Adipocyte (in vitro differentiated cells): ENCODE data around the gene TRPM5.

Experiments used
- DNase-seq: peaks from one replicate; pipeline ENCODE4 v3.0.0-alpha.2; 2015; ENCODE audit warnings: low read depth
- H3K27me3 ChIP-seq: replicated peaks from 2 replicates; pipeline ENCODE4 v1.7.0; 2013; ENCODE audit warnings: mild to moderate bottlenecking, low read length, moderate library complexity; ENCODE audit not compliant: control insufficient read depth, insufficient read depth
- H3K36me3 ChIP-seq: 2 replicates; pipeline ENCODE4 v1.7.0; 2013; ENCODE audit warnings: low read length, mild to moderate bottlenecking, moderate library complexity; ENCODE audit not compliant: control insufficient read depth, insufficient read depth, severe bottlenecking
- H3K4me1 ChIP-seq: 2 replicates; pipeline ENCODE4 v1.7.0; 2013; ENCODE audit warnings: mild to moderate bottlenecking, low read length, moderate library complexity; ENCODE audit not compliant: control insufficient read depth, insufficient read depth
- H3K4me3 ChIP-seq: 2 replicates; pipeline ENCODE4 v1.7.0; 2013; ENCODE audit warnings: mild to moderate bottlenecking, low read length, moderate library complexity
- H3K9ac ChIP-seq: 2 replicates; pipeline ENCODE4 v1.7.0; 2013; ENCODE audit warnings: mild to moderate bottlenecking, low read length, moderate library complexity
- H3K9me3 ChIP-seq: 2 replicates; pipeline ENCODE4 v1.7.0; 2013; ENCODE audit warnings: mild to moderate bottlenecking, low read length, moderate library complexity; ENCODE audit not compliant: control insufficient read depth

The TRPM5 gene

GRCh38 chr11:2449548-2450320 is 5.4 kb upstream of the TRPM5 start:
- peaks cover 4% of the 10 kb centered on the region for H3K9me3 ChIP-seq
- no peak overlapping the region for H3K4me3 ChIP-seq
- no peaks in the 10 kb centered on the region for H3K36me3 ChIP-seq
- H3K9ac ChIP-seq, result no peak overlapping the region
- DNase-seq, result no peak
- no peaks in the 10 kb centered on the region for H3K4me1 ChIP-seq
- peaks cover 62% of the 10 kb centered on the region for H3K27me3 ChIP-seq

- H3K27me3 ChIP-seq, result peaks cover 53% of the 10 kb centered on the region
- peaks cover 4% of the 10 kb centered on the region for H3K9me3 ChIP-seq
- DNase-seq, result no peak
- no peak overlapping the region for H3K4me3 ChIP-seq
- H3K9ac ChIP-seq, result no peak overlapping the region
- H3K4me1 ChIP-seq, result no peaks in the 10 kb centered on the region
- H3K36me3 ChIP-seq, result no peaks in the 10 kb centered on the region
Measured at GRCh38 chr11:2448661-2449547, 4.6 kb upstream of the TRPM5 start.

- Histone ChIP-seq H3K9ac (no peak overlapping the region), H3K9me3 (peaks cover 2% of the 10 kb centered on the region), H3K36me3 (no peaks in the 10 kb centered on the region), H3K4me3 (no peak overlapping the region), H3K4me1 (no peaks in the 10 kb centered on the region), H3K27me3 (peaks cover 51% of the 10 kb centered on the region)
- DNase-seq, result no peak
Measured at GRCh38 chr11:2447951-2448650, 3.8 kb upstream of the TRPM5 start.

- Histone ChIP-seq H3K9me3 (peaks cover 9% of the 10 kb centered on the region), H3K9ac (no peak overlapping the region), H3K27me3 (peaks cover 52% of the 10 kb centered on the region), H3K4me1 (no peaks in the 10 kb centered on the region), H3K36me3 (no peaks in the 10 kb centered on the region), H3K4me3 (no peak overlapping the region)
- no peak for DNase-seq
Measured at GRCh38 chr11:2447253-2447950, 3.1 kb upstream of the TRPM5 start.

GRCh38 chr11:2446590-2447252 is 2.4 kb upstream of the TRPM5 start:
- Histone ChIP-seq H3K9me3 (peaks cover 12% of the 10 kb centered on the region), H3K4me1 (no peaks in the 10 kb centered on the region), H3K4me3 (no peak overlapping the region), H3K27me3 (peaks cover 46% of the 10 kb centered on the region), H3K36me3 (no peaks in the 10 kb centered on the region), H3K9ac (no peak overlapping the region)
- DNase-seq, result no peak

DNA sequence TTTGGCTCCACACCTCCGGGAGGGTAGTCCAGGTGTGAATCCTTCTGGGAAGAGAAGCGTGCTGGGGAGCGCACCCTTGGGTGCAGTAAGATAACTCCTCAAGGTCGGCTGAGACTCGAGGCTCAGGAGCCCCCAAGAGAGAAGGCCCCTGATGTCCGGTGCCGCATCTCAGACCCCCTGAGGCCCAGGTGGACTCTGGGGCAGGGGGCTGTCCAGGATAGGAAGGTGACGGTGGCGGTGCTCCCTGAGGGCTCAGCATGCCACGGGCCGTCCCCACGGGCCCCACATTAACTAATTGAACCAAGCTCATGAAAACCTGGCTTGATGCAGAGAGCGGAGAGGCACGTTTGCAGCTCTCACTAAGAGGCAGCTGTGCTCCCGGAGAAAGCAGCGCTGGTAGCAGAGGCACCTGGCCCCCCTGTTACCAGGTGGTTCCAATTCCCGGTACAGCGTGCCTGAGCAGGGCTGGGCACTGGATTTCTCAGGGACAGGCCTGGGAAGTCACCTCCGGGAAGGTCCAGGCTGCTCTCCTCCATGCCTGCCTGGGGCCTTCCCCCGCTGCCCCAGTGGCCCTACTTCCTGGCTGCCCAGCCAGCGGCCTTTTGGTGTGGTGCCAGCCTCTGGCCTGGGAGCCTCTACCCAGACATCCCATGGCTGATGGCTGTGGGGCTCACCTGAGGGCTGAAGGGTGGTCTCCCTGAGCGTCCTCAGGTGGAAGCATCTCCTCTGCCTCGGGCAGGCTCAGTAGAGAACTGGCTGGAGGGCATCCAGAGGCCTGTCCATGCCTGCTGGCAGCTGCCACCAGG is 1.6 kb upstream of the TRPM5 start:
- H3K4me1 ChIP-seq, result no peaks in the 10 kb centered on the region
- no peak overlapping the region for H3K4me3 ChIP-seq
- no peaks in the 10 kb centered on the region for H3K36me3 ChIP-seq
- H3K9me3 ChIP-seq, result peaks cover 12% of the 10 kb centered on the region
- DNase-seq, result no peak
- no peak overlapping the region for H3K9ac ChIP-seq
- H3K27me3 ChIP-seq, result peaks cover 41% of the 10 kb centered on the region

DNA sequence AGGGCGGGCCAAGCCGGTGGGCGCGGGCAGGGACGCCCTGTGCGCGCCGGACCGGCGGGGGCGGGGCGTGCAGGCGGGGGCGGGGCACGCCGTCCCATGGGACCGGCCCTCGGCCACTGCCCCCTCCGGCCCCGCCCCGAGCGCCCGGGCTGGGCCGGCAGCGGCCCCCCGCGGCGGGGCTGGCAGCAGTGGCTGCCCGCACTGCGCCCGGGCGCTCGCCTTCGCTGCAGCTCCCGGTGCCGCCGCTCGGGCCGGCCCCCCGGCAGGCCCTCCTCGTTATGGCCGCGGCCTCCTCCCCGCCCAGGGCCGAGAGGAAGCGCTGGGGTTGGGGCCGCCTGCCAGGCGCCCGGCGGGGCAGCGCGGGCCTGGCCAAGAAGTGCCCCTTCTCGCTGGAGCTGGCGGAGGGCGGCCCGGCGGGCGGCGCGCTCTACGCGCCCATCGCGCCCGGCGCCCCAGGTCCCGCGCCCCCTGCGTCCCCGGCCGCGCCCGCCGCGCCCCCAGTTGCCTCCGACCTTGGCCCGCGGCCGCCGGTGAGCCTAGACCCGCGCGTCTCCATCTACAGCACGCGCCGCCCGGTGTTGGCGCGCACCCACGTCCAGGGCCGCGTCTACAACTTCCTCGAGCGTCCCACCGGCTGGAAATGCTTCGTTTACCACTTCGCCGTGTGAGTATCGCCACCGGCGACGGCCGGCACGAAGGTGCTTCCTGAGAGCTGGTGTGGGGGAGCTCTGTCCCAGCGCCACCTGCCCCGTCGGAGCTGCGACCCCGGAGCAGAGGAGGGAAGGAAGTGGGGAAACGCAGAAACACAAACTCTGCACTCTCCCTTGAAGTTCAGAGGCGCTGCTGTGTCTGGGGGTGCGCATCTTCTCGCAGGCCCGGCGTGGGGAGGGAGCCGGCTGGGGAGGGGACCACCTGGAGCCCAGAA is 769 bp upstream of the TRPM5 start, which contains the start of gene KCNQ1:
KCNQ1 (plus strand) TSS at position 188 of the 925 bp plus-strand sequence; CDS start at position 279, 91 bp downstream.
- Histone ChIP-seq H3K9me3 (peaks cover 12% of the 10 kb centered on the region), H3K4me3 (no peak within 1 kb of the TSS), H3K9ac (no peak within 1 kb of the TSS), H3K4me1 (no peaks in the 10 kb centered on the region), H3K27me3 (peaks cover 46% of the 10 kb centered on the region), H3K36me3 (no peaks in the 10 kb centered on the region)
- DNase-seq, result peak; percentile 7

GRCh38 chr11:2443406-2443805 is 908 bp downstream of the TRPM5 start:
- Histone ChIP-seq H3K36me3 (no peaks in the 10 kb centered on the region), H3K27me3 (peaks cover 42% of the 10 kb centered on the region), H3K9ac (no peak overlapping the region), H3K4me3 (no peak overlapping the region), H3K4me1 (no peaks in the 10 kb centered on the region), H3K9me3 (peaks cover 20% of the 10 kb centered on the region)
- no peak for DNase-seq

DNA sequence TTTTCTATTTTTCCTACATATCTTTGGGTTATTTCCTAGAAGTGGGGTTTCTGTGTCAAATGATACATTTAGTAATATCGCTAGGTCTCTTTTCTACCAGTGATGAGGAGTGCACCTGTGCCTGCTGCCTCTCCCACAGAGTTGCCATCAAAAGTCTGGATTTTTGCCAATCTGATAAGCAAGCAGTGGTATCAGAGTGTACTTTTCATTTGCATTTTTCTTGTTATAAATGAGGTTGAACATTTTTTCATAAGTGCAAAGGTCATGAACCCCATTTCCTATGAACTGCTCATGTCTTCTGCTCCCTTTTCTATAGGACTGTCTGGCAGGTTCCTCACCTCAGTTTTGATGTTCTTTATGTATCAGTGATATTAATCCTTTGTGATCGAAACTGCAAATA is 1.7 kb downstream of the TRPM5 start:
- H3K4me3 ChIP-seq, result no peak overlapping the region
- H3K4me1 ChIP-seq, result no peaks in the 10 kb centered on the region
- peaks cover 44% of the 10 kb centered on the region for H3K27me3 ChIP-seq
- peaks cover 20% of the 10 kb centered on the region for H3K9me3 ChIP-seq
- H3K36me3 ChIP-seq, result no peaks in the 10 kb centered on the region
- no peak for DNase-seq
- no peak overlapping the region for H3K9ac ChIP-seq
